H9 (cell line): ENCODE measurements around the gene BAIAP2. TPM values are rescaled to one million over a fixed set of nuclear protein-coding genes. Genes with fewer than 3 reads are reported as not detected.
"Not testable (repeated sequence)": the region's sequence is repeated elsewhere in the genome, so short reads cannot be mapped to it uniquely, and the experiment has no call there.

Experiments used
- DNase-seq: peaks from one replicate; pipeline ENCODE4 v3.0.0-alpha.2; 2017
- H2AFZ ChIP-seq: one replicate; pipeline ENCODE4 v1.6.1; 2013; ENCODE audit warnings: mild to moderate bottlenecking, low read length, control low read depth, moderate library complexity
- H2AK5ac ChIP-seq: 2 replicates; pipeline ENCODE4 v1.6.1; 2013; ENCODE audit warnings: low read length, control low read depth, mixed read lengths; ENCODE audit not compliant: insufficient read length
- H2BK120ac ChIP-seq: one replicate; pipeline ENCODE4 v1.6.1; 2013; ENCODE audit warnings: low read depth, mild to moderate bottlenecking, low read length, control low read depth, inconsistent platforms; ENCODE audit not compliant: poor library complexity, severe bottlenecking
- H2BK12ac ChIP-seq: 2 replicates; pipeline ENCODE4 v1.6.1; 2013; ENCODE audit warnings: low read length, control low read depth, mixed read lengths, low read depth; ENCODE audit not compliant: insufficient read length
- H2BK15ac ChIP-seq: 2 replicates; pipeline ENCODE4 v1.6.1; 2013; ENCODE audit warnings: low read depth, low read length, control low read depth
- H2BK20ac ChIP-seq: one replicate; pipeline ENCODE4 v1.6.1; 2013; ENCODE audit warnings: low read depth, mild to moderate bottlenecking, low read length, control low read depth, inconsistent platforms; ENCODE audit not compliant: poor library complexity, severe bottlenecking
- H2BK5ac ChIP-seq: 2 replicates; pipeline ENCODE4 v1.6.1; 2013; ENCODE audit warnings: low read length, control low read depth, mixed read lengths; ENCODE audit not compliant: insufficient read length
- H3K14ac ChIP-seq: 2 replicates; pipeline ENCODE4 v1.6.1; 2013; ENCODE audit warnings: low read length, control low read depth; ENCODE audit not compliant: insufficient read depth
- H3K18ac ChIP-seq: 2 replicates; pipeline ENCODE4 v1.6.1; 2013; ENCODE audit warnings: low read depth, mild to moderate bottlenecking, mixed read lengths, low read length, control low read depth; ENCODE audit not compliant: insufficient read length
- H3K23ac ChIP-seq: 2 replicates; pipeline ENCODE4 v1.6.1; 2013; ENCODE audit warnings: low read length, control low read depth, mixed read lengths, low read depth; ENCODE audit not compliant: insufficient read length
- H3K23me2 ChIP-seq: 2 replicates; pipeline ENCODE4 v1.6.1; 2013; ENCODE audit warnings: low read depth, mild to moderate bottlenecking, mixed read lengths, low read length, control low read depth; ENCODE audit not compliant: insufficient read length, poor library complexity, severe bottlenecking
- H3K27ac ChIP-seq: 2 replicates; pipeline ENCODE4 v1.5.1; 2013; ENCODE audit warnings: low read length, control low read depth, mixed read lengths, low read depth; ENCODE audit not compliant: insufficient read length
- H3K27me3 ChIP-seq: 2 replicates; pipeline ENCODE4 v1.6.1; 2013; ENCODE audit warnings: low read length, control low read depth, inconsistent platforms; ENCODE audit not compliant: insufficient read depth
- H3K4ac ChIP-seq: 2 replicates; pipeline ENCODE4 v1.6.1; 2013; ENCODE audit warnings: low read depth, mild to moderate bottlenecking, control low read depth, inconsistent platforms, low read length, moderate library complexity
- H3K4me1 ChIP-seq: 2 replicates; pipeline ENCODE4 v1.6.1; 2013; ENCODE audit warnings: low read length, control low read depth, inconsistent platforms; ENCODE audit not compliant: insufficient read depth
- H3K4me2 ChIP-seq: 2 replicates; pipeline ENCODE4 v1.6.1; 2013; ENCODE audit warnings: low read length, control low read depth, mixed read lengths; ENCODE audit not compliant: insufficient read length, insufficient read depth
- H3K56ac ChIP-seq: 2 replicates; pipeline ENCODE4 v1.6.1; 2013; ENCODE audit warnings: low read depth, mild to moderate bottlenecking, mixed read lengths, low read length, control low read depth; ENCODE audit not compliant: insufficient read length
- H3K79me1 ChIP-seq: 2 replicates; pipeline ENCODE4 v1.6.1; 2013; ENCODE audit warnings: low read depth, mild to moderate bottlenecking, moderate library complexity, low read length, control low read depth, inconsistent platforms; ENCODE audit not compliant: insufficient read depth, poor library complexity, severe bottlenecking
- H3K79me2 ChIP-seq: 2 replicates; pipeline ENCODE4 v1.6.1; 2013; ENCODE audit warnings: low read length, control low read depth, inconsistent platforms; ENCODE audit not compliant: insufficient read depth
- H3K9ac ChIP-seq: 2 replicates; pipeline ENCODE4 v1.6.1; 2013; ENCODE audit warnings: low read length, control low read depth, mixed read lengths; ENCODE audit not compliant: insufficient read length; ENCODE audit errors: extremely low read depth
- H3K9me3 ChIP-seq: one replicate; pipeline ENCODE4 v1.6.1; 2013; ENCODE audit warnings: low read depth, low read length, inconsistent platforms; ENCODE audit not compliant: control insufficient read depth
- H3T11ph ChIP-seq: one replicate; pipeline ENCODE4 v1.6.1; 2013; ENCODE audit warnings: mild to moderate bottlenecking, low read length, control low read depth, inconsistent platforms
- H4K20me1 ChIP-seq: one replicate; pipeline ENCODE4 v1.6.1; 2013; ENCODE audit not compliant: control insufficient read depth, insufficient read length, insufficient read depth
- H4K5ac ChIP-seq: 2 replicates; pipeline ENCODE4 v1.6.1; 2013; ENCODE audit warnings: low read depth, mild to moderate bottlenecking, mixed read lengths, low read length, control low read depth; ENCODE audit not compliant: insufficient read length
- H4K8ac ChIP-seq: replicated peaks from 2 replicates; pipeline ENCODE4 v1.6.1; 2013; ENCODE audit warnings: low read length, control low read depth, mixed read lengths, low read depth; ENCODE audit not compliant: insufficient read length
- H4K91ac ChIP-seq: 2 replicates; pipeline ENCODE4 v1.6.1; 2013; ENCODE audit warnings: low read depth, mild to moderate bottlenecking, moderate library complexity, mixed read lengths, low read length, control low read depth; ENCODE audit not compliant: insufficient read length
- H3K27ac Mint-ChIP-seq, 3 experiments: 2 replicates in 2 of 3; 3 replicates in 1 of 3; pipeline ENCODE4 v1.8.0; 2020 to 2021; ENCODE audit warnings: mixed read lengths in 3 of 3, mild to moderate bottlenecking in 1 of 3, moderate library complexity in 1 of 3
- H3K27me3 Mint-ChIP-seq: 2 replicates; pipeline ENCODE4 v1.8.0; 2021; ENCODE audit warnings: low read depth, mild to moderate bottlenecking, moderate library complexity, mixed read lengths
- H3K36me3 Mint-ChIP-seq, 3 experiments: 2 replicates in 2 of 3; 3 replicates in 1 of 3; pipeline ENCODE4 v1.8.0; 2020 to 2021; ENCODE audit warnings: low read depth in 3 of 3, mixed read lengths in 3 of 3; ENCODE audit not compliant: insufficient read depth in 1 of 3
- H3K4me1 Mint-ChIP-seq, 2 experiments: 2 replicates each; pipeline ENCODE4 v1.8.0; 2020; ENCODE audit warnings: mixed read lengths in 2 of 2
- H3K4me3 Mint-ChIP-seq, 2 experiments: 2 replicates in 1 of 2; 3 replicates in 1 of 2; pipeline ENCODE4 v1.8.0; 2020 to 2021; ENCODE audit warnings: mild to moderate bottlenecking in 2 of 2, mixed read lengths in 2 of 2, moderate library complexity in 1 of 2
- H3K9me3 Mint-ChIP-seq, 2 experiments: 2 replicates in 1 of 2; 3 replicates in 1 of 2; pipeline ENCODE4 v1.8.0; 2020; ENCODE audit warnings: mild to moderate bottlenecking in 2 of 2, mixed read lengths in 2 of 2, moderate library complexity in 1 of 2
- WGBS: extraction: QIAGEN DNeasy Blood & Tissue Kit; methylation state at CpG from one replicate; pipeline ENCODE4 v1.1.7; 2013; ENCODE audit warnings: missing lambda C conversion rate, low lambda C conversion rate, mixed read lengths; ENCODE audit not compliant: insufficient read length; ENCODE audit errors: extremely low coverage; 5-methylcytosine and 5-hydroxymethylcytosine counted together
- total RNA-seq: library from RNA; stranded (reverse); gene quantifications from 2 replicates; pipeline ENCODE4 v1.2.1, GENCODE V29; 2021
- TF ChIP-seq, protein P1 (sequence below): fragments of 200-600 bp; sonication (generic); conservative IDR thresholded peaks from 3 replicates; pipeline ENCODE4 v1.8.0; 2021; ENCODE audit warnings: antibody characterized with exemption, mild to moderate bottlenecking

The BAIAP2 gene
- total RNA-seq, 1 experiment from 2014 or later, result 27.8 TPM

- no peak overlapping the region for H3T11ph ChIP-seq
- H2AK5ac ChIP-seq, result no peak overlapping the region
- H3K36me3 Mint-ChIP-seq, result no peaks in the 10 kb centered on the region; a peak in 2 of 7 replicates
- no peak overlapping the region for H3K18ac ChIP-seq
- no peak overlapping the region for H3K4ac ChIP-seq
- no peak overlapping the region for H3K4me3 Mint-ChIP-seq
- no peak overlapping the region for H3K4me2 ChIP-seq
- H4K5ac ChIP-seq, result no peak overlapping the region
- no peak for DNase-seq
- TF ChIP-seq, protein P1, sequence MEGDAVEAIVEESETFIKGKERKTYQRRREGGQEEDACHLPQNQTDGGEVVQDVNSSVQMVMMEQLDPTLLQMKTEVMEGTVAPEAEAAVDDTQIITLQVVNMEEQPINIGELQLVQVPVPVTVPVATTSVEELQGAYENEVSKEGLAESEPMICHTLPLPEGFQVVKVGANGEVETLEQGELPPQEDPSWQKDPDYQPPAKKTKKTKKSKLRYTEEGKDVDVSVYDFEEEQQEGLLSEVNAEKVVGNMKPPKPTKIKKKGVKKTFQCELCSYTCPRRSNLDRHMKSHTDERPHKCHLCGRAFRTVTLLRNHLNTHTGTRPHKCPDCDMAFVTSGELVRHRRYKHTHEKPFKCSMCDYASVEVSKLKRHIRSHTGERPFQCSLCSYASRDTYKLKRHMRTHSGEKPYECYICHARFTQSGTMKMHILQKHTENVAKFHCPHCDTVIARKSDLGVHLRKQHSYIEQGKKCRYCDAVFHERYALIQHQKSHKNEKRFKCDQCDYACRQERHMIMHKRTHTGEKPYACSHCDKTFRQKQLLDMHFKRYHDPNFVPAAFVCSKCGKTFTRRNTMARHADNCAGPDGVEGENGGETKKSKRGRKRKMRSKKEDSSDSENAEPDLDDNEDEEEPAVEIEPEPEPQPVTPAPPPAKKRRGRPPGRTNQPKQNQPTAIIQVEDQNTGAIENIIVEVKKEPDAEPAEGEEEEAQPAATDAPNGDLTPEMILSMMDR, result no peak
- H2BK12ac ChIP-seq, result no peak overlapping the region
- no peaks in the 10 kb centered on the region for H3K9me3 ChIP-seq
- no peak overlapping the region for H2BK5ac ChIP-seq
- H3K4me1 ChIP-seq, result no peaks in the 10 kb centered on the region
- no peaks in the 10 kb centered on the region for H3K79me1 ChIP-seq
- no peaks in the 10 kb centered on the region for H3K27me3 Mint-ChIP-seq
- no peak overlapping the region for H2BK120ac ChIP-seq
- no peak overlapping the region for H3K9ac ChIP-seq
- no peak overlapping the region for H3K56ac ChIP-seq
- peaks cover 5% of the 10 kb centered on the region for H4K20me1 ChIP-seq
- H4K8ac ChIP-seq, result no peak overlapping the region
- no peak overlapping the region for H3K23ac ChIP-seq
- H3K23me2 ChIP-seq, result no peaks in the 10 kb centered on the region
- WGBS, result no CpG with 5 or more reads among the region's 14 CpGs
- no peak overlapping the region for H4K91ac ChIP-seq
- no peaks in the 10 kb centered on the region for H3K9me3 Mint-ChIP-seq
- H3K27ac ChIP-seq, result no peak overlapping the region
- no peak overlapping the region for H2AFZ ChIP-seq
- H2BK20ac ChIP-seq, result no peak overlapping the region
- H3K14ac ChIP-seq, result no peak overlapping the region
- no peaks in the 10 kb centered on the region for H3K27me3 ChIP-seq
- peak overlapping the region in 1 of 3 experiments; percentile 55; a peak in 1 of 7 replicates for H3K27ac Mint-ChIP-seq
- peaks cover 16 to 32% of the 10 kb centered on the region in 2 experiments for H3K4me1 Mint-ChIP-seq
- no peak overlapping the region for H2BK15ac ChIP-seq
- no peaks in the 10 kb centered on the region for H3K79me2 ChIP-seq
Observed at GRCh38 chr17:81076141-81076679, 41.3 kb downstream of the BAIAP2 start.

DNA sequence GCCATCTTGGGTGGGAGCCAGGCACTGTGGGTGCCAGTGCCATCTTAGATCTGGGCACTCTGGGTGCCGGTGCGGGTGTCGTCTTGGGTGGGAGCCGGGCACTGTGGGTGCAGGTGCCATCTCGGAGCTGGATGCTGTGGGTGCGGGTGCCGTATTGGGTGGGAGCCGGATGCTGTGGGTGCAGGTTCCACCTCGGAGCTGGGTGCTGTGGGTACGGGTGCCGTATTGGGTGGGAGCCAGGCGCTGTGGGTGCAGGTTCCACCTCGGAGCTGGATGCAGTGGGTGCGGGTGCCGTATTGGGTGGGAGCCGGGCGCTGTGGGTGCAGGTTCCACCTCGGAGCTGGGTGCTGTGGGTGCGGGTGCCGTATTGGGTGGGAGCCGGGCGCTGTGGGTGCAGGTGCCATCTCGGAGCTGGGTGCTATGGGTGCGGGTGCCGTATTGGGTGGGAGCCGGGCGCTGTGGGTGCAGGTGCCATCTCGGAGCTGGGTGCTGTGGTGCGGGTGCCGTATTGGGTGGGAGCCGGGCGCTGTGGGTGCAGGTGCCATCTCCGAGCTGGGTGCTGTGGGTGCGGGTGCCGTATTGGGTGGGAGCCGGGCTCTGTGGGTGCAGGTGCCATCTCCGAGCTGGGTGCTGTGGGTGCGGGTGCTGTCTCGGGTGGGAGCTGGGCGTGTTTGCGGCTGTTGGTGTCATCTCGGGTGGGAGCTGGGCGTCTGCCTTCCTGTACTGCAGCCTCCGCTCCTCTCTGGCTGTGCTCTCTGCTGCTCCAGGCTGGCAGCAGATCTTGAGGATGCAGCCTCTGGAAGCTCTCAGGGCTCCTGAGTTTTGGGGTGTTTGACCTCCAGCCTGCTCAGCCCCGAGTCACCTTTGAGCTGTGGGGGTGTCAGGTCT lies 43.3 kb downstream of the BAIAP2 start:
- H2BK5ac ChIP-seq, H4K8ac ChIP-seq, H4K91ac ChIP-seq, H3K4ac ChIP-seq, H2BK20ac ChIP-seq, H3K9ac ChIP-seq, H3K4me1 ChIP-seq, H2AFZ ChIP-seq, H3T11ph ChIP-seq, H3K27me3 ChIP-seq, H4K20me1 ChIP-seq, H3K27me3 Mint-ChIP-seq, H2AK5ac ChIP-seq, H2BK120ac ChIP-seq, H3K18ac ChIP-seq, H3K79me1 ChIP-seq, H3K23ac ChIP-seq, H3K9me3 ChIP-seq, H3K27ac ChIP-seq, DNase-seq, H3K36me3 Mint-ChIP-seq, H3K79me2 ChIP-seq, H3K56ac ChIP-seq, H3K4me3 Mint-ChIP-seq, H3K14ac ChIP-seq, H4K5ac ChIP-seq, H3K9me3 Mint-ChIP-seq, H2BK12ac ChIP-seq, H2BK15ac ChIP-seq, H3K23me2 ChIP-seq, H3K4me2 ChIP-seq: not testable (repeated sequence)
- WGBS, result no CpG with 5 or more reads among the region's 45 CpGs
- Mint-ChIP-seq H3K4me1 (peaks cover 16 to 32% of the 10 kb centered on the region in 2 experiments), H3K27ac (0 out of 7 replicates have a peak overlapping the region, but pooled peaks of 1 of the 3 experiments have one; percentile 19)
